ENCODE results near the gene IGSF11. TPM values are rescaled to one million over a fixed set of nuclear protein-coding genes. Genes with fewer than 3 reads are reported as not detected.
A peak's percentile ranks its signal among the peaks of the same experiment; 100 is the strongest.
"Not testable (repeated sequence)": the region's sequence is repeated elsewhere in the genome, so short reads cannot be mapped to it uniquely, and the experiment has no call there.

The IGSF11 gene
- total RNA-seq = 1 to 10 TPM; 3.9 to 6.0 TPM
- polyA plus RNA-seq (2013, experiment 1 of 2) = 3.3 TPM
- 2.7 TPM for polyA plus RNA-seq (2013, experiment 2 of 2)
- long read RNA-seq, experiment 1, partial matches to known transcripts = 0 of 1 reads
- long read RNA-seq, experiment 1, other reads (novel, unspliced or antisense) = 1 of 1 reads
- long read RNA-seq, experiment 2, partial matches to known transcripts = 0 of 7 reads
- long read RNA-seq, experiment 2, other reads (novel, unspliced or antisense) = 5 of 7 reads
- long read RNA-seq, experiment 3, partial matches to known transcripts = 0 of 5 reads
- long read RNA-seq, experiment 3, other reads (novel, unspliced or antisense) = 4 of 5 reads
- long read RNA-seq, experiment 4, partial matches to known transcripts = 0 of 1 reads
- long read RNA-seq, experiment 4, other reads (novel, unspliced or antisense) = 1 of 1 reads

DNA sequence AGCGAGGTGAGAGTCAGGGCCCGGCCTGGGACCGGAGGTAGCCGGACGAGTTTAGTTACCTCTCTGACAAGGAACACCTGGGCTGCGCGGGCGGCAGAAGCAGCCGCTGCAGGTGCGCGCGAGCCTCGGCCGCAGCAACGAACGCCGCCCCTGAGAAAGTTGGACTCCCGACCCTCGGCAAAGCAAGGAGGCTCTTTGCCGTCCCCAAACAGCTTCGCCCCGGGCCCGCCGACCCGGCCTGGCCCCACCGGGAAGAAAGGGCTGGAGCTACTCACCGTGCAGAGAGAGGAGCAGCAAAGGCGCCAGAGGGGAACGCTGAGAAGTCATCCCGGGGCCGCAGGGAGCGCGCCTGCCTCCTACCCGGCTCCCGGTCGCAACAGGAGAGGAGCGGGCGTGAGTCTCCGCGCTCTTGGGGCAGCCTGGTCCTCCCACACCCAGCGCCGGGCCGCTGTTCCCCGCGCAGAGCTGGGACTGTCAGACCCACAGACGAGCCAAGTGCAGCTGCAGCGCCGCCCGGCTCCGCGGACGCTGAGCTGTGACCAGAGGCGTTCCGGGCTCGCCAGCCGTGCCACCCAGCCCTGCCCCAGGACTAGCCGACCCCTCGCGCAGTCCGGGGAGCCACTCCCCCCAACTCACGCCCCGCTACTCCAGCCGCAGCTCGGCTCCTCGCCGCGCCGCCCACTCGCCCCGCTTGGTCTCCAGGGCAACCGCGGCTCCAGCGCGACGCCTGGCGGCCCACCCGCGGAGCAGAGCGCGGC lies at the start of gene IGSF11:
Gene IGSF11 (minus strand): TSS at position 591 of the 758 bp plus-strand sequence. CDS start 264 bp downstream, at position 327.
- DNase-seq = peak; percentile 89
- Mint-ChIP-seq H3K36me3 (ENCODE audit: low read depth) (peaks cover 6% of the 10 kb centered on the region), H3K27me3 (ENCODE audit: insufficient read depth) (peaks cover 43% of the 10 kb centered on the region), H3K4me1 (peaks cover 22% of the 10 kb centered on the region), H3K4me3 (peak within 1 kb of the TSS; percentile 78), H3K9me3 (peaks cover 6% of the 10 kb centered on the region), H3K27ac (peak within 1 kb of the TSS; percentile 86)
- peak; percentile 50 for TF ChIP-seq CTCF (conservative IDR thresholded peaks at IDR 0.05)
- Histone ChIP-seq H3K36me3 (ENCODE audit: control insufficient read depth, insufficient read depth, low read length) (no peaks in the 10 kb centered on the region), H3K27ac (ENCODE audit: low read depth, low read length) (no peak within 1 kb of the TSS), H3K9me3 (ENCODE audit: control insufficient read depth, low read length) (peaks cover 6% of the 10 kb centered on the region), H3K4me1 (ENCODE audit: control insufficient read depth, insufficient read depth, low read length) (peaks cover 4% of the 10 kb centered on the region), H3K27me3 (ENCODE audit: control insufficient read depth, insufficient read depth, low read length, poor library complexity, severe bottlenecking) (peaks cover 67% of the 10 kb centered on the region), H3K9ac (ENCODE audit: extremely low read depth, low read length, poor library complexity, severe bottlenecking) (peak within 1 kb of the TSS; percentile 50), H3K4me3 (ENCODE audit: low read length) (peak within 1 kb of the TSS; percentile 80)
- WGBS, 2 experiments (ENCODE audit: insufficient coverage in 1 of 2, insufficient read length in 1 of 2) = 0 to 1% methylated on average over 14 to 80 of the region's 80 CpGs

GRCh38 chr3:119080364-119080763 lies 45.7 kb upstream of the IGSF11 start:
- peaks cover 1% of the 10 kb centered on the region for H3K27me3 Mint-ChIP-seq (ENCODE audit: insufficient read depth)
- Histone ChIP-seq H3K9ac (ENCODE audit: extremely low read depth, low read length, poor library complexity, severe bottlenecking) (no peak overlapping the region), H3K9me3 (ENCODE audit: control insufficient read depth, low read length) (peaks cover 10% of the 10 kb centered on the region), H3K27ac (ENCODE audit: low read depth, low read length) (no peak overlapping the region), H3K36me3 (ENCODE audit: control insufficient read depth, insufficient read depth, low read length) (no peaks in the 10 kb centered on the region), H3K4me3 (ENCODE audit: low read length) (no peak overlapping the region), H3K4me1 (ENCODE audit: control insufficient read depth, insufficient read depth, low read length) (no peaks in the 10 kb centered on the region), H3K27me3 (ENCODE audit: control insufficient read depth, insufficient read depth, low read length, poor library complexity, severe bottlenecking) (no peaks in the 10 kb centered on the region)
- DNase-seq = no peak
- H3K36me3 Mint-ChIP-seq (ENCODE audit: low read depth) = peaks cover 5% of the 10 kb centered on the region
- H3K9me3 Mint-ChIP-seq = peaks cover 26% of the 10 kb centered on the region
- no peak for TF ChIP-seq CTCF (conservative IDR thresholded peaks at IDR 0.05)
- no peak overlapping the region for H3K4me3 Mint-ChIP-seq
- WGBS, 2 experiments (ENCODE audit: insufficient coverage in 1 of 2, insufficient read length in 1 of 2) = 80 to 100% methylated on average over 1 of the region's 1 CpG
- H3K4me1 Mint-ChIP-seq = peaks cover 2% of the 10 kb centered on the region
- H3K27ac Mint-ChIP-seq = no peak overlapping the region

DNA sequence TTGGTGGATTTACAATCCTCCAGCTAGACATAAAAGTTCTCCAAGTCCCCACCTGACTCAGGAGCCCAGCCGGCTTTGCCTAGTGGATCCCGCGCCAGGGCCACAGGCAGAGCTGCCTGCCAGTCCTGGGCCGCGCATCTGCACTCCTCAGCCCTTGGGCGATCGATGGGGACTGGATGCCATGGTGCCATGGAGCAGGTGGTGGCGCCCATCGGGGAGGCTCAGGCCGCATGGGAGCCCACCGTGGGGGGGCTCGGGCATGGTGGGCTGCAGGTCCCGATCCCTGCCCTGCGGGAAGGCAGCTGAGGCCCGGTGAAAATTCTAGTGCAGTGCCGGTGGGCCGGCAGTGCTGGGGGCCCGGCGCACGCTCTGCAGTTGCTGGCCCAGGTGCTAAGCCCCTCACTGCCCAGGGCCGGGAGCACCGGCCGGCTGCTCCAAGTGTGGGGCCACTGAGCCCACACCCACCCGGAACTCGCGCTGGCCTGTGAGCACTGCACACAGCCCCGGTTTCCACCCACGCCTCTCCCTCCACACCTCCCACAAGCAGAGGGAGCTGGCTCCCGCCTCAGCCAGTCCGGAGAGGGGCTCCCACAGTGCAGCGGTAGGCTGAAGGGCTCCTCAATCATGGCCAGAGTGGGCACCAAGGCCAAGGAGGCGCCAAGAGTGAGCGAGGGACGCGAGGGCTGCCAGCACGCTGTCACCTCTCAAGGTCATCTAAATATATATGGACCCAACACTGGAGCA lies 38.8 kb upstream of the IGSF11 start:
- no peak overlapping the region for H3K27ac Mint-ChIP-seq
- peaks cover 48% of the 10 kb centered on the region for H3K9me3 Mint-ChIP-seq
- DNase-seq = no peak
- no peaks in the 10 kb centered on the region for H3K4me1 Mint-ChIP-seq
- TF ChIP-seq CTCF (conservative IDR thresholded peaks at IDR 0.05) = no peak
- no peak overlapping the region for H3K4me3 ChIP-seq (ENCODE audit: low read length)
- no peak overlapping the region for H3K4me3 Mint-ChIP-seq
- H3K9ac ChIP-seq (ENCODE audit: extremely low read depth, low read length, poor library complexity, severe bottlenecking) = no peak overlapping the region
- no peaks in the 10 kb centered on the region for H3K4me1 ChIP-seq (ENCODE audit: control insufficient read depth, insufficient read depth, low read length)
- H3K27me3 ChIP-seq (ENCODE audit: control insufficient read depth, insufficient read depth, low read length, poor library complexity, severe bottlenecking) = no peaks in the 10 kb centered on the region
- H3K36me3 ChIP-seq (ENCODE audit: control insufficient read depth, insufficient read depth, low read length) = no peaks in the 10 kb centered on the region
- 94 to 98% methylated on average over 19 to 36 of the region's 36 CpGs for WGBS, 2 experiments (ENCODE audit: insufficient coverage in 1 of 2, insufficient read length in 1 of 2)
- peaks cover 1% of the 10 kb centered on the region for H3K27me3 Mint-ChIP-seq (ENCODE audit: insufficient read depth)
- H3K9me3 ChIP-seq (ENCODE audit: control insufficient read depth, low read length) = peaks cover 7% of the 10 kb centered on the region
- H3K36me3 Mint-ChIP-seq (ENCODE audit: low read depth) = peaks cover 15% of the 10 kb centered on the region
- H3K27ac ChIP-seq (ENCODE audit: low read depth, low read length) = no peak overlapping the region

GRCh38 chr3:119072451-119072850 lies 37.8 kb upstream of the IGSF11 start:
- Mint-ChIP-seq H3K9me3 (peaks cover 44% of the 10 kb centered on the region), H3K36me3 (ENCODE audit: low read depth) (peaks cover 12% of the 10 kb centered on the region)
- H3K4me3 ChIP-seq (ENCODE audit: low read length); H3K9me3 ChIP-seq (ENCODE audit: control insufficient read depth, low read length); DNase-seq; H3K27ac Mint-ChIP-seq; H3K4me3 Mint-ChIP-seq; H3K4me1 Mint-ChIP-seq; H3K27ac ChIP-seq (ENCODE audit: low read depth, low read length); H3K9ac ChIP-seq (ENCODE audit: extremely low read depth, low read length, poor library complexity, severe bottlenecking); H3K27me3 Mint-ChIP-seq (ENCODE audit: insufficient read depth); H3K27me3 ChIP-seq (ENCODE audit: control insufficient read depth, insufficient read depth, low read length, poor library complexity, severe bottlenecking); H3K36me3 ChIP-seq (ENCODE audit: control insufficient read depth, insufficient read depth, low read length); H3K4me1 ChIP-seq (ENCODE audit: control insufficient read depth, insufficient read depth, low read length): not testable (repeated sequence)
- WGBS, 2 experiments (ENCODE audit: insufficient coverage in 1 of 2, insufficient read length in 1 of 2) = 92 to 94% methylated on average over 14 to 15 of the region's 15 CpGs
